Activated CD8-positive, alpha-beta memory T cell treated with anti-CD3 and anti-CD28 coated beads for 1 hour (primary cell): ENCODE measurements around the gene SOD2.
A peak's percentile ranks its signal among the peaks of the same experiment; 100 is the strongest.
"Not testable (repeated sequence)": the region's sequence is repeated elsewhere in the genome, so short reads cannot be mapped to it uniquely, and the experiment has no call there.

ENCODE experiments used
- DNase-seq, 2 donors: peaks; one replicate each; pipeline ENCODE4 v3.0.0-alpha.2; 2020; ENCODE audit warnings: low read depth in 1 of 2; ENCODE audit errors: extremely low read depth in 1 of 2

SOD2 gene

GRCh38 chr6:159693128-159693893, at the start of gene SOD2:
TSS of gene SOD2 (minus strand) at chr6:159693241. CDS start at chr6:159693167, 74 bp downstream.
- peak; percentile 40 to 71 for DNase-seq

GRCh38 chr6:159742165-159742564, 49.1 kb upstream of the SOD2 start:
- DNase-seq = no peak

- no peak for DNase-seq
These were observed 46.3 kb upstream of the SOD2 start for GRCh38 chr6:159739341-159739740.

- DNase-seq = no peak
These were observed 43.9 kb upstream of the SOD2 start for GRCh38 chr6:159736908-159737307.

- not testable (repeated sequence) for DNase-seq
These were observed 40.4 kb upstream of the SOD2 start for GRCh38 chr6:159733395-159733794.

GRCh38 chr6:159732550-159732949, 39.5 kb upstream of the SOD2 start:
- not testable (repeated sequence) for DNase-seq

GRCh38 chr6:159730332-159730676, 37.3 kb upstream of the SOD2 start:
- no peak for DNase-seq

GRCh38 chr6:159729598-159730331, 36.7 kb upstream of the SOD2 start:
- no peak for DNase-seq

- DNase-seq = no peak
These were observed 35.5 kb upstream of the SOD2 start for GRCh38 chr6:159728531-159728964.

- no peak for DNase-seq
These were observed 34.8 kb upstream of the SOD2 start for GRCh38 chr6:159727717-159728445.

GRCh38 chr6:159726918-159727716, 34.1 kb upstream of the SOD2 start, which contains the start of gene WTAP:
TSS of gene WTAP (plus strand) at chr6:159727506. CDS start at chr6:159736266, 8,760 bp downstream.
- peak; percentile 92 to 95 for DNase-seq

GRCh38 chr6:159726255-159726917, 33.3 kb upstream of the SOD2 start:
- no peak for DNase-seq

- DNase-seq = not testable (repeated sequence)
These were observed 32.2 kb upstream of the SOD2 start for GRCh38 chr6:159725208-159725607.

- no peak for DNase-seq
These were observed 31.7 kb upstream of the SOD2 start for GRCh38 chr6:159724778-159725177.

GRCh38 chr6:159723259-159723658, 30.2 kb upstream of the SOD2 start:
- no peak for DNase-seq

GRCh38 chr6:159722655-159723054, 29.6 kb upstream of the SOD2 start:
- no peak for DNase-seq

GRCh38 chr6:159721981-159722380, 28.9 kb upstream of the SOD2 start:
- not testable (repeated sequence) for DNase-seq

- no peak for DNase-seq
These were observed 27.7 kb upstream of the SOD2 start for GRCh38 chr6:159720708-159721107.

GRCh38 chr6:159719287-159719686, 26.2 kb upstream of the SOD2 start:
- DNase-seq = no peak

GRCh38 chr6:159718634-159719033, 25.6 kb upstream of the SOD2 start:
- no peak for DNase-seq
